Ascending aorta (tissue), 2 donors: ENCODE data around the gene C1QTNF8. TPM values are rescaled to one million over a fixed set of nuclear protein-coding genes. Genes with fewer than 3 reads are reported as not detected.

Experiments
- DNase-seq, 2 donors: peaks; one replicate each; pipeline ENCODE4 v3.0.0-alpha.2; 2019; ENCODE audit warnings: low spot score in 2 of 2
- H3K27ac ChIP-seq, 2 donors: fragments of 200-600 bp; sonication (generic); one replicate each; pipeline ENCODE4 v1.5.1; 2016 to 2017; ENCODE audit warnings: mild to moderate bottlenecking in 1 of 2
- H3K27me3 ChIP-seq: fragments of 200-600 bp; sonication (generic); one replicate; pipeline ENCODE4 v1.5.1; 2017
- H3K36me3 ChIP-seq, 2 donors: fragments of 200-600 bp; sonication (generic); one replicate each; pipeline ENCODE4 v1.5.1; 2016
- H3K4me1 ChIP-seq, 2 donors: fragments of 200-600 bp; sonication (generic); one replicate each; pipeline ENCODE4 v1.5.1; 2016 to 2017; ENCODE audit warnings: mild to moderate bottlenecking in 1 of 2
- H3K4me3 ChIP-seq, 2 donors: fragments of 200-600 bp; sonication (generic); one replicate each; pipeline ENCODE4 v1.5.1; 2016 to 2017; ENCODE audit warnings: mild to moderate bottlenecking in 1 of 2
- H3K9me3 ChIP-seq, 2 donors: fragments of 200-600 bp; sonication (generic); one replicate each; pipeline ENCODE4 v1.5.1; 2016
- CTCF ChIP-seq, 3 experiments: fragments of 200-600 bp in 2 of 3; fragments of 450-650 bp in 1 of 3; sonication (generic) in 2 of 3; IDR thresholded peaks; one replicate each; pipeline ENCODE4 v1.5.1; 2016 to 2019; ENCODE audit warnings: antibody characterized with exemption in 3 of 3, mild to moderate bottlenecking in 1 of 3, moderate library complexity in 1 of 3
- intact Hi-C: fragments of 100-400 bp; cut with DNase I; formaldehyde crosslinking; loops from one replicate; pipeline ENCODE4 v1.15.1; 2023
- total RNA-seq: library from RNA; depleted of rRNA; stranded (reverse); fragments of >200 nt; gene quantifications from one replicate; pipeline ENCODE4 v1.1.0, GENCODE V29; 2016

C1QTNF8 gene
- total RNA-seq, 1 donor from 2014 or later: not detected

- Histone ChIP-seq H3K9me3 (no peaks in the 10 kb centered on the region), H3K27ac (no peak overlapping the region), H3K36me3 (no peaks in the 10 kb centered on the region), H3K27me3 (no peaks in the 10 kb centered on the region), H3K4me3 (no peak overlapping the region), H3K4me1 (no peaks in the 10 kb centered on the region)
- no peak for TF ChIP-seq CTCF (IDR thresholded peaks at IDR 0.05)
- DNase-seq: no peak
- intact Hi-C loops: no loop called here
These were observed 25.8 kb upstream of the C1QTNF8 start for GRCh38 chr16:1121601-1122397.

GRCh38 chr16:1121009-1121408, 25.0 kb upstream of the C1QTNF8 start:
- Histone ChIP-seq H3K36me3 (no peaks in the 10 kb centered on the region), H3K4me3 (no peak overlapping the region), H3K4me1 (no peaks in the 10 kb centered on the region), H3K27ac (no peak overlapping the region), H3K9me3 (no peaks in the 10 kb centered on the region), H3K27me3 (no peaks in the 10 kb centered on the region)
- DNase-seq: no peak
- intact Hi-C loops: no loop called here
- no peak for TF ChIP-seq CTCF (IDR thresholded peaks at IDR 0.05)

GRCh38 chr16:1120577-1120941, 24.5 kb upstream of the C1QTNF8 start:
- intact Hi-C loops: no loop called here
- no peaks in the 10 kb centered on the region for H3K36me3 ChIP-seq
- H3K4me1 ChIP-seq: no peaks in the 10 kb centered on the region
- no peaks in the 10 kb centered on the region for H3K9me3 ChIP-seq
- no peak for TF ChIP-seq CTCF (IDR thresholded peaks at IDR 0.05)
- no peaks in the 10 kb centered on the region for H3K27me3 ChIP-seq
- no peak overlapping the region for H3K4me3 ChIP-seq
- no peak overlapping the region for H3K27ac ChIP-seq
- DNase-seq: no peak

- no peak for TF ChIP-seq CTCF (IDR thresholded peaks at IDR 0.05)
- no peak overlapping the region for H3K4me3 ChIP-seq
- H3K27ac ChIP-seq: no peak overlapping the region
- H3K4me1 ChIP-seq: no peaks in the 10 kb centered on the region
- H3K36me3 ChIP-seq: no peaks in the 10 kb centered on the region
- DNase-seq: no peak
- no peaks in the 10 kb centered on the region for H3K27me3 ChIP-seq
- intact Hi-C loops: no loop called here
- H3K9me3 ChIP-seq: no peaks in the 10 kb centered on the region
These were observed 23.9 kb upstream of the C1QTNF8 start for GRCh38 chr16:1119766-1120576.

GRCh38 chr16:1119129-1119528, 23.1 kb upstream of the C1QTNF8 start:
- Histone ChIP-seq H3K4me3 (no peak overlapping the region), H3K27me3 (no peaks in the 10 kb centered on the region), H3K27ac (no peak overlapping the region), H3K36me3 (no peaks in the 10 kb centered on the region), H3K9me3 (no peaks in the 10 kb centered on the region), H3K4me1 (no peaks in the 10 kb centered on the region)
- no peak for TF ChIP-seq CTCF (IDR thresholded peaks at IDR 0.05)
- intact Hi-C loops: no loop called here
- no peak for DNase-seq
